Esophagus squamous epithelium (tissue), 5 donors: ENCODE results near the gene CDH11. TPM values are rescaled to one million over a fixed set of nuclear protein-coding genes. Genes with fewer than 3 reads are reported as not detected.

Source experiments
- DNase-seq: peaks from one replicate; lab custom pipeline; 2025; lab: John Stamatoyannopoulos, UW
- H3K27ac ChIP-seq, 4 donors: fragments of 200-600 bp; sonication (generic); one replicate each; pipeline ENCODE4 v1.5.1; 2016 to 2019; ENCODE audit warnings: mild to moderate bottlenecking in 1 of 4
- H3K27me3 ChIP-seq, 4 donors: fragments of 200-600 bp; sonication (generic); 1 replicate in 3 of 4; 2 replicates in 1 of 4; pipeline versions ENCODE4 v1.5.1 to v1.6.0; 2017 to 2021; ENCODE audit warnings: antibody characterized with exemption in 1 of 4
- H3K36me3 ChIP-seq, 3 donors: fragments of 200-600 bp; sonication (generic); one replicate each; pipeline ENCODE4 v1.5.1; 2016 to 2019
- H3K4me1 ChIP-seq, 3 donors: fragments of 200-600 bp; sonication (generic); one replicate each; pipeline ENCODE4 v1.5.1; 2017 to 2019
- H3K4me3 ChIP-seq, 4 donors: fragments of 200-600 bp; sonication (generic); 1 replicate in 3 of 4; 2 replicates in 1 of 4; pipeline ENCODE4 v1.5.1; 2016 to 2019; ENCODE audit warnings: mild to moderate bottlenecking in 2 of 4, moderate library complexity in 1 of 4
- H3K9me3 ChIP-seq, 3 donors: fragments of 200-600 bp; sonication (generic); one replicate each; pipeline ENCODE4 v1.5.1; 2016 to 2019
- CTCF ChIP-seq, 6 experiments: fragments of 450-650 bp in 4 of 6; fragments of 200-600 bp in 2 of 6; sonication (generic) in 2 of 6; IDR thresholded peaks; one replicate each; pipeline ENCODE4 v1.5.1; 2016 to 2019; ENCODE audit warnings: antibody characterized with exemption in 6 of 6, mild to moderate bottlenecking in 4 of 6, moderate library complexity in 4 of 6
- POLR2A ChIP-seq, 4 donors: fragments of 450-650 bp; IDR thresholded peaks; one replicate each; pipeline ENCODE4 v1.6.1; 2017; ENCODE audit warnings: antibody characterized with exemption in 4 of 4, mild to moderate bottlenecking in 4 of 4, moderate library complexity in 3 of 4
- WGBS, 2 donors: methylation state at CpG; one replicate each; pipeline ENCODE4 v1.1.5; 2018; 5-methylcytosine and 5-hydroxymethylcytosine counted together
- intact Hi-C: fragments of 100-400 bp; cut with DNase I; formaldehyde crosslinking; loops from one replicate; pipeline ENCODE4 v1.15.0; 2022
- total RNA-seq, 4 donors: library from RNA; depleted of rRNA; stranded (reverse); fragments of >200 nt; gene quantifications; one replicate each; pipeline ENCODE4 v1.1.0, GENCODE V29; 2016
- donor health status: DM: yes; HTN: yes; CAD: no.

Gene CDH11
- total RNA-seq, 4 donors from 2014 or later: 3.4 to 17.5 (median 6.6) TPM

GRCh38 chr16:64974381-64974780, 147.5 kb downstream of the CDH11 start:
- DNase-seq: no peak
- Histone ChIP-seq H3K27me3 (no peaks in the 10 kb centered on the region), H3K36me3 (peaks cover 0 to 13% (median 0%) of the 10 kb centered on the region in 3 donors), H3K27ac (no peak overlapping the region), H3K4me3 (no peak overlapping the region), H3K9me3 (no peaks in the 10 kb centered on the region), H3K4me1 (no peaks in the 10 kb centered on the region)
- 85 to 92% methylated on average over 2 of the region's 2 CpGs for WGBS, 2 donors
- TF ChIP-seq POLR2A (IDR thresholded peaks at IDR 0.05): no peak
- no peak for TF ChIP-seq CTCF (IDR thresholded peaks at IDR 0.05)
- intact Hi-C loops: no loop called here

GRCh38 chr16:64973171-64973570, 148.7 kb downstream of the CDH11 start:
- WGBS, 2 donors: 70 to 82% methylated on average over 1 to 2 of the region's 2 CpGs
- no peak overlapping the region for H3K4me3 ChIP-seq

GRCh38 chr16:64971171-64971570, 150.7 kb downstream of the CDH11 start:
- WGBS, 2 donors: 59 to 75% methylated on average over 4 of the region's 4 CpGs
- TF ChIP-seq CTCF (IDR thresholded peaks at IDR 0.05) (no peak), POLR2A (IDR thresholded peaks at IDR 0.05) (no peak)
- Histone ChIP-seq H3K4me3 (no peak overlapping the region), H3K36me3 (peaks cover 0 to 13% (median 0%) of the 10 kb centered on the region in 3 donors), H3K27me3 (no peaks in the 10 kb centered on the region), H3K27ac (no peak overlapping the region), H3K9me3 (no peaks in the 10 kb centered on the region), H3K4me1 (no peaks in the 10 kb centered on the region)
- DNase-seq: no peak
- intact Hi-C loops: no loop called here

More at GRCh38 chr16:64973171-64973570, 148.7 kb downstream of the CDH11 start:
- no peak for DNase-seq
- TF ChIP-seq CTCF (IDR thresholded peaks at IDR 0.05): no peak
- TF ChIP-seq POLR2A (IDR thresholded peaks at IDR 0.05): no peak
- H3K4me1 ChIP-seq: no peaks in the 10 kb centered on the region
- peaks cover 0 to 13% (median 0%) of the 10 kb centered on the region in 3 donors for H3K36me3 ChIP-seq
- no peak overlapping the region for H3K27ac ChIP-seq
- no peaks in the 10 kb centered on the region for H3K9me3 ChIP-seq
- intact Hi-C loops: no loop called here
- no peaks in the 10 kb centered on the region for H3K27me3 ChIP-seq

- DNase-seq: no peak
- TF ChIP-seq CTCF (IDR thresholded peaks at IDR 0.05) (no peak), POLR2A (IDR thresholded peaks at IDR 0.05) (no peak)
- peaks cover 0 to 13% (median 0%) of the 10 kb centered on the region in 3 donors for H3K36me3 ChIP-seq
- no peak overlapping the region for H3K4me3 ChIP-seq
- H3K4me1 ChIP-seq: no peaks in the 10 kb centered on the region
- H3K27ac ChIP-seq: no peak overlapping the region
- intact Hi-C loops: no loop called here
- H3K27me3 ChIP-seq: no peaks in the 10 kb centered on the region
- H3K9me3 ChIP-seq: no peaks in the 10 kb centered on the region
- WGBS, 2 donors: 78 to 79% methylated on average over 1 of the region's 1 CpG
These were observed 152.6 kb downstream of the CDH11 start for GRCh38 chr16:64969221-64969620.

GRCh38 chr16:64968539-64968938, 153.3 kb downstream of the CDH11 start:
- H3K4me1 ChIP-seq: no peaks in the 10 kb centered on the region
- H3K36me3 ChIP-seq: peaks cover 0 to 13% (median 0%) of the 10 kb centered on the region in 3 donors
- 66 to 71% methylated on average over 6 of the region's 6 CpGs for WGBS, 2 donors
- no peaks in the 10 kb centered on the region for H3K9me3 ChIP-seq
- no peak overlapping the region for H3K27ac ChIP-seq
- intact Hi-C loops: no loop called here
- TF ChIP-seq POLR2A (IDR thresholded peaks at IDR 0.05): no peak
- TF ChIP-seq CTCF (IDR thresholded peaks at IDR 0.05): no peak
- DNase-seq: no peak
- H3K27me3 ChIP-seq: no peaks in the 10 kb centered on the region
- no peak overlapping the region for H3K4me3 ChIP-seq
